Stimulated activated naive B cell treated with anti-CD40 and anti-IgM and Interleukin-4, amounts not matched to agents 10 μg/mL and 1 μg/mL and 100 μg/mL, for 72 hours (primary cell): ENCODE results near the gene P4HA2.

Experiments
- ATAC-seq, 2 donors: fragments of 150-1000 bp; cut with Tn5 transposase; replicated peaks; 2 replicates each; pipeline ENCODE4 v1.10.0; 2021; ENCODE audit warnings: moderate library complexity in 1 of 2
- DNase-seq: peaks from one replicate; pipeline ENCODE4 v3.0.0; 2021
- H3K27ac Mint-ChIP-seq: one replicate; pipeline ENCODE4 v1.8.0; 2022; ENCODE audit warnings: mild to moderate bottlenecking, mixed read lengths
- H3K27me3 Mint-ChIP-seq, 2 donors: one replicate each; pipeline ENCODE4 v1.8.0; 2022; ENCODE audit warnings: mixed read lengths in 2 of 2
- H3K36me3 Mint-ChIP-seq, 2 donors: one replicate each; pipeline ENCODE4 v1.8.0; 2022; ENCODE audit warnings: mixed read lengths in 2 of 2, mild to moderate bottlenecking in 1 of 2
- H3K4me1 Mint-ChIP-seq, 2 donors: one replicate each; pipeline ENCODE4 v1.8.0; 2022; ENCODE audit warnings: mixed read lengths in 2 of 2, mild to moderate bottlenecking in 1 of 2
- H3K4me3 Mint-ChIP-seq, 2 donors: one replicate each; pipeline ENCODE4 v1.8.0; 2022; ENCODE audit warnings: mild to moderate bottlenecking in 2 of 2, mixed read lengths in 2 of 2, moderate library complexity in 1 of 2
- H3K9me3 Mint-ChIP-seq, 2 donors: one replicate each; pipeline ENCODE4 v1.8.0; 2022; ENCODE audit warnings: mixed read lengths in 2 of 2, mild to moderate bottlenecking in 1 of 2

Gene P4HA2

DNA sequence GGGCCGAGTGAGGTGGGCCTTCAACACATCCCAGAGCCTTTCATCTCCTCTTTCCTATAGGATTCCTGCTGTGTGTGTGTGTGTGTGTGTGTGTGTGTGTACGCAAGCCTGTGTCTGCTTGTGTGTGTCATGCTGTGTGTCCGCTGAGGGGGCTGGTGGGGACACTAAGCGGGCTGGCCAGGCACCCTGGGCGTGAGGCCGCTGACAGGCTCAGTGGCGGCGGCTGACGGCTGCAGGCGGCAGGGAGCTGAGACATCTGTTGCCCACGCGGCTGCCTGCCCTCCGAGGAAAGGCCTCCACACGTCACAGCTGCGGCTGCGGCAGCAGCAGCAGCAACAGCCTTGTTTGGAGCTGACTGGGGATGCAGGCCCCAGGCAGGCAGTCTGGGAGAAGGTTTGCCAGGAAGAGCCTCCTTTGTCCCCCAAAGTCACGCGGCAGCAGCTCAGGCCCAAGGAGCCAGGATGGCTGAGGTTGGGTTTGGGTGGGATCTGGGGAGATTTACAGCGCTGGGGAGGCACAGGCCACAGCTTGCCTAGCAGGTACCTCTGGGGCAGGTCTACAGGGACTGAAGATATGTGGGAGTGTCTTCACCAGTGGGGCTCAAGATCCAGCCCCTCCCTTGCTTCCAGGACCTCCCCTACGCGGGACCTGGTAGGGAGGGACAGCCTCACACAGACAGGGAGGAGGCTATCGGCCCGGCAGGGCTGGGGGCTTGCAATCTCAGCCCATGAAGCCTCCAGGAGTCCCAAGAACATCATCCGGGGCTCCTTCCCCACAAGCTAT lies 31.6 kb upstream of the P4HA2 start:
- Mint-ChIP-seq H3K4me3 (no peak overlapping the region), H3K27me3 (peaks cover 27 to 36% of the 10 kb centered on the region in 2 donors), H3K9me3 (no peaks in the 10 kb centered on the region), H3K4me1 (peaks cover 13 to 27% of the 10 kb centered on the region in 2 donors), H3K36me3 (no peaks in the 10 kb centered on the region), H3K27ac (no peak overlapping the region)
- DNase-seq, result no peak
- no peak for ATAC-seq

GRCh38 chr5:132258102-132259068 lies 30.7 kb upstream of the P4HA2 start:
- Mint-ChIP-seq H3K36me3 (no peaks in the 10 kb centered on the region), H3K27ac (no peak overlapping the region), H3K4me3 (peak overlapping the region in 1 of 2 donors; percentile 41), H3K4me1 (peaks cover 11 to 23% of the 10 kb centered on the region in 2 donors), H3K27me3 (peaks cover 32 to 36% of the 10 kb centered on the region in 2 donors), H3K9me3 (no peaks in the 10 kb centered on the region)
- DNase-seq (no peak), ATAC-seq (no peak)

GRCh38 chr5:132257131-132258101 lies 29.8 kb upstream of the P4HA2 start, which contains the start of gene PDLIM4:
Gene PDLIM4 (plus strand): TSS chr5:132257696. CDS start chr5:132257735, 39 bp downstream.
- peaks cover 9 to 21% of the 10 kb centered on the region in 2 donors for H3K4me1 Mint-ChIP-seq
- no peaks in the 10 kb centered on the region for H3K36me3 Mint-ChIP-seq
- H3K27me3 Mint-ChIP-seq, result peaks cover 32 to 36% of the 10 kb centered on the region in 2 donors
- H3K27ac Mint-ChIP-seq, result peak within 1 kb of the TSS; percentile 4
- H3K9me3 Mint-ChIP-seq, result no peaks in the 10 kb centered on the region
- H3K4me3 Mint-ChIP-seq, result peak within 1 kb of the TSS; percentile 55 to 73
- ATAC-seq (no peak), DNase-seq (no peak)

DNA sequence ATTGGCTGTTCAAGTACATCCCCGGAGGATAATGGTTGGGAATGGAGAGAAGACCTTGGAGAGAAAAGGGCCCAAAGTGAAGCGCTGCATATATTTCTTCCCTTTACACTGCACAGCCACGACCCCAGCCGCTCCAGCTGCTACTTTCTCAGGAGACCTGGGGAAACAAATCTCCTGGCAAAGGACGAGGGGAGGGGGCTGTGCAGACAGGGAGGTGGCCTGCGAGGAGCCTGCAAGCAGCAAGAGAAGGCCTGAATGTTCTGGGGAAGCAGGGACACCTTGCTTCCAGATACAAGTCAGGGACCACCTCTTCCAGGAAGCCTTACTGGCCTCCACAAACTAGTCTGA lies 29.1 kb upstream of the P4HA2 start:
- peaks cover 32 to 36% of the 10 kb centered on the region in 2 donors for H3K27me3 Mint-ChIP-seq
- no peaks in the 10 kb centered on the region for H3K9me3 Mint-ChIP-seq
- H3K36me3 Mint-ChIP-seq, result no peaks in the 10 kb centered on the region
- DNase-seq, result no peak
- ATAC-seq, result no peak
- H3K27ac Mint-ChIP-seq, result peak overlapping the region; percentile 4
- peak overlapping the region in 1 of 2 donors; percentile 26 for H3K4me3 Mint-ChIP-seq
- peaks cover 7 to 21% of the 10 kb centered on the region in 2 donors for H3K4me1 Mint-ChIP-seq

GRCh38 chr5:132256086-132256782 lies 28.6 kb upstream of the P4HA2 start:
- H3K4me3 Mint-ChIP-seq, result peak overlapping the region in 1 of 2 donors; percentile 26
- ATAC-seq, result no peak
- H3K27me3 Mint-ChIP-seq, result peaks cover 32 to 36% of the 10 kb centered on the region in 2 donors
- peaks cover 7 to 21% of the 10 kb centered on the region in 2 donors for H3K4me1 Mint-ChIP-seq
- DNase-seq, result no peak
- no peaks in the 10 kb centered on the region for H3K9me3 Mint-ChIP-seq
- H3K27ac Mint-ChIP-seq, result peak overlapping the region; percentile 4
- H3K36me3 Mint-ChIP-seq, result no peaks in the 10 kb centered on the region

- Mint-ChIP-seq H3K27ac (no peak overlapping the region), H3K4me1 (peaks cover 0 to 4% of the 10 kb centered on the region in 2 donors)
Observed at GRCh38 chr5:132254321-132254977, 26.8 kb upstream of the P4HA2 start.

GRCh38 chr5:132253452-132254320 lies 26.0 kb upstream of the P4HA2 start:
- Mint-ChIP-seq H3K27ac (no peak overlapping the region), H3K9me3 (no peaks in the 10 kb centered on the region), H3K4me3 (no peak overlapping the region), H3K36me3 (no peaks in the 10 kb centered on the region), H3K4me1 (peaks cover 0 to 4% of the 10 kb centered on the region in 2 donors), H3K27me3 (peaks cover 29 to 37% of the 10 kb centered on the region in 2 donors)
- DNase-seq (no peak), ATAC-seq (no peak)

More at GRCh38 chr5:132254321-132254977, 26.8 kb upstream of the P4HA2 start:
- ATAC-seq (no peak), DNase-seq (no peak)
- Mint-ChIP-seq H3K27me3 (peaks cover 36 to 37% of the 10 kb centered on the region in 2 donors), H3K4me3 (no peak overlapping the region), H3K9me3 (no peaks in the 10 kb centered on the region), H3K36me3 (no peaks in the 10 kb centered on the region)

GRCh38 chr5:132253008-132253441 lies 25.4 kb upstream of the P4HA2 start:
- H3K4me3 Mint-ChIP-seq, result no peak overlapping the region
- no peaks in the 10 kb centered on the region for H3K9me3 Mint-ChIP-seq
- peaks cover 0 to 4% of the 10 kb centered on the region in 2 donors for H3K4me1 Mint-ChIP-seq

DNA sequence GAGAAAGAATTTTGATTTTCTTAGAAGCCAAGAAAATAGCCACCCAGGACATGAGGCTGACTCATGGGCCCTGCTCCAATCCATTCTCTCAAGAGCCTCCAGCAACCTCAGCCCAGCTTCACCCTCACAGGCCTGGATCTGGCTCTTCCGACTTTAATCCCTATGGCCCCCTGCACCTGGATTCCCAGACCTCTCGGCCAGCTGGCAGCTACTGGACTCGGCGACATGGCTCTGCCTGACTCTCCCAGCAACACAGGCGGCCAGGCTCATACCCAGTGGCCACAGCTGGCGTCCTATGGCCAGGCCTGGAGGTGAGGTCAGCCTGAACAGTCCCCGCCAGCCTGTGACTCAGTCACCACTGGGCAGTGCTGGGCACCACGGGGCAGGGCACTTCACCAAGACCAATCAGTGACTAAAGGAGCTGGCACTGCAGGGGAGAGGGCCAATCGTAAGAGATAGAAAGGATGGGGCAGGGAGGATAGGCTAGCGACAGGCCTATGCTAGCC lies 23.6 kb upstream of the P4HA2 start:
- Mint-ChIP-seq H3K4me3 (no peak overlapping the region), H3K27me3 (peaks cover 8 to 22% of the 10 kb centered on the region in 2 donors), H3K9me3 (peaks cover 2 to 9% of the 10 kb centered on the region in 2 donors), H3K36me3 (no peaks in the 10 kb centered on the region), H3K27ac (no peak overlapping the region), H3K4me1 (no peaks in the 10 kb centered on the region)
- no peak for ATAC-seq
- DNase-seq, result no peak

More at GRCh38 chr5:132253008-132253441, 25.4 kb upstream of the P4HA2 start:
- H3K36me3 Mint-ChIP-seq, result no peaks in the 10 kb centered on the region
- ATAC-seq (no peak), DNase-seq (no peak)
- H3K27ac Mint-ChIP-seq, result no peak overlapping the region
- H3K27me3 Mint-ChIP-seq, result peaks cover 22 to 33% of the 10 kb centered on the region in 2 donors

DNA sequence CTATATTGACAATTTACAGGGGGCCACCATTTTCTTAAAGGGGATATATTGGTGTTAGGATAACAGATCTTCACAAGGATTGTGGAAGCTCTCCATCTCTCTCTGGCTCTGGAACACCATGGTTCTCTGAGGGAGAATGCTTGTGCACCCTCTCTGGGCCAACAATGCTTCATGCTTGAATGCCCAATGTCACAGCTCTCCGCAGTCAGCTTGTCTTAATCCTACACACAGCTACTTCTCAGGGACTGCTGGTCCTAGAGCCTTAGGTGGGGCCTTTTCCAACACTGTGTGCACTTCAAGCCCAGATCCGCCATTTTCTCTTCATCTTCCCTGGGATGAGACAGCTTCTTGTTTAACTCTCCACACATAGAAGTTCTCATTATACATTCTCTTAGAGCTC lies 22.9 kb upstream of the P4HA2 start:
- no peaks in the 10 kb centered on the region for H3K36me3 Mint-ChIP-seq
- H3K9me3 Mint-ChIP-seq, result peaks cover 6 to 14% of the 10 kb centered on the region in 2 donors
- DNase-seq, result no peak
- H3K27ac Mint-ChIP-seq, result no peak overlapping the region
- H3K4me1 Mint-ChIP-seq, result no peaks in the 10 kb centered on the region
- H3K27me3 Mint-ChIP-seq, result peaks cover 3 to 16% of the 10 kb centered on the region in 2 donors
- H3K4me3 Mint-ChIP-seq, result no peak overlapping the region
- ATAC-seq, result no peak

DNA sequence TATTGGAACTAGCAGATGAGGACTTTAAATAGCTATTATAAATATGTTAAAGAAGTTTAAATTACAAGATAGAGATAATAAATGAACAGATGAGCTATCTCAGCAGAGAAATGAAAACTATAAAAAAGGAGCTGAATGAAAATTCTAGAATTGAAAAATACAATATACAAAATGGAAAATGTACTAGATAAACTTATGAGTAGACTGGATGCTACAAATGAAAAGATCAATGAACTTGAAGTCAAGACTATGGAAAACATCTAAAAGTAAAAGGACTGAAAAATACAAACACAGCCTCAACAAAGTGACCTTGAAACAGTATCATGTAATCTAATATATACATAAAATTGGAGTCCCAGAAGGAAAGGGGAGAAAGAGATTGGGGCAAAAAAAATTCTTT lies 19.2 kb upstream of the P4HA2 start:
- Mint-ChIP-seq H3K4me1 (peaks cover 0 to 2% of the 10 kb centered on the region in 2 donors), H3K27me3 (peaks cover 0 to 13% of the 10 kb centered on the region in 2 donors), H3K36me3 (peaks cover 11 to 19% of the 10 kb centered on the region in 2 donors), H3K9me3 (peaks cover 19 to 30% of the 10 kb centered on the region in 2 donors), H3K27ac (no peak overlapping the region), H3K4me3 (no peak overlapping the region)
- ATAC-seq, result no peak
- no peak for DNase-seq

- Mint-ChIP-seq H3K27ac (peak overlapping the region; percentile 10), H3K9me3 (peaks cover 19 to 30% of the 10 kb centered on the region in 2 donors), H3K4me1 (peaks cover 0 to 2% of the 10 kb centered on the region in 2 donors), H3K27me3 (peaks cover 0 to 10% of the 10 kb centered on the region in 2 donors), H3K4me3 (no peak overlapping the region), H3K36me3 (peaks cover 11 to 19% of the 10 kb centered on the region in 2 donors)
- no peak for ATAC-seq
- DNase-seq, result no peak
Observed at GRCh38 chr5:132245593-132245992, 17.9 kb upstream of the P4HA2 start.
